ENCODE data around the gene TM4SF20. TPM values are rescaled to one million over a fixed set of nuclear protein-coding genes. Genes with fewer than 3 reads are reported as not detected.

TM4SF20 gene
- total and polyA plus RNA-seq, 10 of the 15 experiments (the other 5 are each of a cell fraction or from before 2014, with no cell fraction given), result 0.04 to 0.07 TPM; not detected in 8

GRCh38 chr2:227416701-227417100, 37.6 kb upstream of the TM4SF20 start (continued):
- TF ChIP-seq MTA2 (IDR thresholded peaks at IDR 0.05; ENCODE audit: low read depth) (no peak), BACH1 (IDR thresholded peaks at IDR 0.05; ENCODE audit: borderline replicate concordance) (no peak), MYB (IDR thresholded peaks at IDR 0.05; ENCODE audit: borderline replicate concordance, low read depth, low read length) (no peak)

GRCh38 chr2:227415538-227416424, 36.7 kb upstream of the TM4SF20 start:
- Histone ChIP-seq H3K4me2 (ENCODE audit: control insufficient read depth, insufficient read depth) (peak overlapping the region; percentile 47; the same call in 1 of the 2 replicates), H3K27me3 (replicated peaks in 1 of 2; ENCODE audit: control insufficient read depth in 2 of 2, insufficient read depth in 2 of 2, low read length in 1 of 2) (no peaks in the 10 kb centered on the region), H3K4me3 (no peak overlapping the region), H3K36me3 (ENCODE audit: control insufficient read depth in 2 of 2, insufficient read depth in 2 of 2, low read length in 1 of 2) (no peaks in the 10 kb centered on the region), H2AFZ (ENCODE audit: control insufficient read depth, low read depth, low read length) (peak overlapping the region; percentile 67), H3K27ac (ENCODE audit: control insufficient read depth, insufficient read depth) (no peak overlapping the region; the same call in 1 of the 2 replicates), H3K9me3 (replicated peaks; ENCODE audit: control insufficient read depth, insufficient read depth, low read length) (no peaks in the 10 kb centered on the region), H4K20me1 (ENCODE audit: control insufficient read depth, insufficient read depth) (no peaks in the 10 kb centered on the region), H3K9ac (ENCODE audit: control insufficient read depth, insufficient read depth, low read length) (no peak overlapping the region), H3K79me2 (ENCODE audit: control insufficient read depth, insufficient read depth, low read length) (no peaks in the 10 kb centered on the region), H3K4me1 (ENCODE audit: control insufficient read depth, insufficient read depth, low read length) (peaks cover 31% of the 10 kb centered on the region)
- intact Hi-C loops (cut with micrococcal nuclease; ENCODE audit: unreplicated experiment), result no loop called here
- ChIA-PET SMC1A (ENCODE audit: uncharacterized antibody, unreplicated experiment) (interaction anchor here (0.8 to 13.3 kb wide), 13 partner anchors 8 to 96 kb away, joined by 3 to 191 read pairs (median 4); no protein-coding TSS in a partner anchor), CTCF (interaction anchor here (0.7 to 2.2 kb wide), 4 partner anchors 10 to 446 kb away, joined by 3 to 7 read pairs (median 4); no protein-coding TSS in a partner anchor), POLR2A (interaction anchor here (1.6 kb wide), 1 partner anchor 58 kb away, joined by 6 read pairs; no protein-coding TSS in a partner anchor), RAD21 (ENCODE audit: unreplicated experiment) (interaction anchor here (0.9 to 2.0 kb wide), 3 partner anchors 9 to 45 kb away, joined by 3 to 8 read pairs (median 6); no protein-coding TSS in a partner anchor)
- 51% methylated on average over 10 of the region's 10 CpGs for WGBS (ENCODE audit: insufficient coverage, insufficient replicate concordance, low lambda C conversion rate, missing lambda C conversion rate)
- no peak for FAIRE-seq
- peak; percentile 45 for ATAC-seq
- DNase-seq (ENCODE audit: low read depth, low spot score), result no peak
- in situ Hi-C loops (cut with MboI), result no loop called here
- no TSS peak for BruUV-seq (replicated peaks)
- TF ChIP-seq TBL1XR1 (IDR thresholded peaks at IDR 0.05; ENCODE audit: low read depth, low read length) (no peak), SUZ12 (IDR thresholded peaks at IDR 0.05; ENCODE audit: unreplicated experiment) (no peak), NR2C2 (IDR thresholded peaks at IDR 0.05; ENCODE audit: borderline replicate concordance, control insufficient read depth, insufficient read length, low read depth) (no peak), NFIC (IDR thresholded peaks at IDR 0.05; ENCODE audit: low read depth, low read length) (no peak), IRF5 (IDR thresholded peaks at IDR 0.05; ENCODE audit: borderline replicate concordance) (no peak), CBX5 (IDR thresholded peaks at IDR 0.05; ENCODE audit: low read depth) (no peak), POU2F2 (IDR thresholded peaks at IDR 0.05; ENCODE audit: borderline replicate concordance, low read depth, low read length) (no peak), NRF1 (conservative IDR thresholded peaks at IDR 0.05; ENCODE audit: low read depth, low read length) (no peak), MTA2 (IDR thresholded peaks at IDR 0.05; ENCODE audit: low read depth) (peak; percentile 19; the same call in 1 of the 2 replicates), PAX8 (IDR thresholded peaks at IDR 0.05) (no peak), SP1 (IDR thresholded peaks at IDR 0.05; ENCODE audit: low read depth, low read length) (no peak), RELA (IDR thresholded peaks at IDR 0.05; ENCODE audit: borderline replicate concordance, partially characterized antibody) (no peak), ZBTB40 (IDR thresholded peaks at IDR 0.05; ENCODE audit: borderline replicate concordance) (no peak), TCF3 (IDR thresholded peaks at IDR 0.05; ENCODE audit: borderline replicate concordance, insufficient read depth, low read depth, low read length) (no peak)

Data from GM12878 (cell line).